ENCODE data around the gene PRELID3B.
"Not testable (repeated sequence)": the region's sequence is repeated elsewhere in the genome, so short reads cannot be mapped to it uniquely, and the experiment has no call there.

PRELID3B gene

DNA sequence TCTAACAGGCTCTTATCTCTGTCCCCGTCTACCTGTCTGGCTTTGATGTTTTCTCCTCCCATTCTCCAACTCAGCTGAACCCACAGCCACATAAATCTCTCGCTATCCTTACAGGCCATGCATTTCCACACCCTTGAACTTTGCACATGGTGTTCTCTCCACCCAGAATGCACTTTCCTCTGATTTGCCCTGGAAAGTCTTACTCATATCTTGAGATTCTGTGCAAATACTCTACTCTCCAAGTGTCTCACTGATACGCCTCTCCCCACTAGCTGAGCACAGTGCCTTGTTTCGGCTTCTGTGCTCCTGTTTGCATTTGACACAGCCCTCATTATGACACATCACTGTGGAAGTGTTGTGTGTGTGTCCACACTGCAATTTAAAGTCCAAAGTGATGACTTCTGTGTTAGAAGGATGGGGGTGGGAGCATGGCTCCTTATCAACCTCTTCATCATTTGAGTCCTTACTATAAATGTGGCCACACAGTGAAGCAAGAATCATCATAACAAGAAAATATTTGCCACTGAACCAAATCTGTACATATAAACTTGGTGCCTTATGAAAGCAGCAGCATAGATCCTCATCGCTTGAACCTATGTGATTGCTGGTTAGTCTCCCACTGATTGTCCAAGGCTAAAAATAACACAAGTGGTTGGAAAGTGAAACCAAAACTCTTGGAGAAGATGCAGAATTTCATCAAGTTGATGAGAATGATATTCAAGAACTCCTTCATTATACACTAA lies 5.5 kb upstream of the PRELID3B start:
- DNase-seq = peak; percentile 50

DNA sequence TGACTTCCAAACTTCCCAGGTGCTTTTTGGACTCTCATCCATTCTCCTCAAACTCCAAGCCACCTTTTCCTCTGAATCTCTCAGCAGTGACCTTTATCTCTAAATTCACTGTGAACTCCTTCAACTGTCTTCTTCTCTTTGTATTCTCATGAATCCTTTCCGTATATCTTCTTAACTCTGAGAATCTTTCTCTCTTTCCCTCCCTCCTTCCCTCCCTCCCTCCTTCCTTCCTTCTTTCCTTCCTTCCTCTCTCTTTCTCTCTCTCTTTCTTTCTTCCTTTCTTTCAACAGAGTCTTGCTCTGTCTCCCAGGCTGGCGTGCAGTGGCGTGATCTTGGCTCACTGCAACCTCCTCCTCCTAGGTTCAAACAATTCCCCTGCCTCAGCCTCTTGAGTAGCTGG lies 4.3 kb upstream of the PRELID3B start:
- DNase-seq = no peak

DNA sequence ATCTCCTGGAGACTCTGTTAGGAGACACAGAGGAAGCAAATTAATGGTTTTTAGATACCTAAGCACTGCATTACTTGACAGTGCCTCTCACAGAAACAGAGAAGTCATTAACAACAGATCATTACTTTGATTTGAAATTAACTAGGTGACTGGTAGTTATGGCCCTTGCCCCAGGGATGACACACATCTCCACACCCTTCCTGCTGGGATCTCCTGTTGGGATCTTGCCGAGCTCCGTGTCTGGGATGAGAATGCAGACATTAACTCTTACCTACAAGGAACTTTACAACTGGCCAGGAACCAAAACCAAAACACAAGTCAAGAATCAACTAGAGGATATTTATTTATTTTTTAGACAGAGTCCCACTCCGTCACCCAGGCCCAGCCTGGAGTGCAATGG lies 2.2 kb upstream of the PRELID3B start:
- DNase-seq = no peak

DNA sequence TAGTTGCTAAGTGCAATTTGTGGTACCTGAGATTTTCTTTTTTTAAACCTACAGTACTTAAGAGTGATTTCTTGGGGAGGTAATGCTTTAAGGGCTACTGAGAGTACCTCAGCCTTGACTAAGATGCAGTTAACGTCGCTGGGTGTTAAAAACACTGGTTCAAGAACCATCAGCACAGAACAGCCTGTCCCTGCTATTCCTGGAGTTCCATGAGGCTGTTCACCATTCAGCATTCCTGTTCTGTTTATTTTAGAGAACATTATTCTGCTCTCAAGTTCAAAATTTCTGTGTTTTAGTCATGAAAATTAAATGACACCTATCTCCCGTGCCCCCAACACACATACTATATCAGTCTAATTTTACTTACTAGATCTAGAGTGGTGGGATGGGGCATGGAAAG lies 1.7 kb upstream of the PRELID3B start:
- DNase-seq = no peak

DNA sequence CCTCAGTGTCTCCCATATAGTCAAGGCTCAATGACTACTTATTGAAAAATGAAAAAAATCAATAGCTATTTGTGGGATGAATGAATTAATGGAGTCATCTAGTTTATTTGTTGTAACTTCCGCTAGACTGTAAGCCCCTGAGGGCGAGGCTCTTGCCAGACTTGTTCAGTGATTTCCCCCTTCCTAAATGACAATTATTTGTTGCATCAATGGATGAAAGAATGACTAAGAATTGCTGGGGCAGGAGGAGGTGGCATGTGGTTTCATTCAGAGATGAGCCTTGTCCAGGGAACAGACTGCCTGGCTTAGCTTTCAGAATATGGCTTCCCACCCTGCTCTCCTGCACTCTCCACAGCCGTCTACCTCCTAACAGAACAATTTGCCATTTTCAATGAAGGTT lies 1.1 kb upstream of the PRELID3B start:
- DNase-seq = no peak

DNA sequence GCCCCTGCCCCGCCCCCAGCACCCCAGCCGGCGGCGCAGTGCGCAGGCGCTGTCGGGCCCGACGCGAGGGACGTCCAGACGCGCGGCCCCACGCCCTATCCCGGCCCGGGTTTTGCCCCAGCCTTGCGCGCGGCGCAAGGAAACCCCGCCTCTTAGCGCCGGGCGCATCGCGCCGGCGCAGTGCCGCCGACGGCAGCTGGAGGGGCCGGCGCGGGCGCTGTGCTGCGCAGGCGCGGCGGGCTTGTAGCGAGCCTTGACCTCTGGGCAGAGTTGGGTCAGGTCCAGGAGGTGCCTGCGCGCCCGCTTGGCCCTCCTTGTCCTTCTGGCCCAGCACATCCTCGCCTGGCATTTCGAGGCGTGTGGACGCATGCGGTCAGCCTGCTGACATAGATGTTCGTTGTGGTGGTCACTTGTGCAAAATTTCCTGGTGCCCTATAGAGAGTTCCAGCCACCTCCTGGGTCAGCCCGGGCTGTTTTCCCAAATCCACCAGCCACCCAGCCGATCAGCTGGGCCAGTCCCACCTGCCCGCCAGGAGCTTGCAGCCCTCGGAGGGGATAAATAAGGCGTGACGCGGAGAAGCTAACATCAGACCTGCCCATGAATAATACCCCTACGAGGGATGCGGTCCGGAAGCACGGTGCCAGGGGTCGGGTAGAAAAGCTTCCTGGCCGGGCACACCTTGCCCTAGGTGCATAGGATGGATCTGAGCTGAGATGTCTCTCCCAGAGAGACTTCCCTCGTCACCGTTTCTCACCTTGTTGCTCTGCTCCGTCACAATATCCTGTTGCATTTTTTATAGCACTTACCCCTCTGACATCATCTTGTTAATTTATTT lies 428 bp upstream of the PRELID3B start:
- DNase-seq = peak; percentile 92

DNA sequence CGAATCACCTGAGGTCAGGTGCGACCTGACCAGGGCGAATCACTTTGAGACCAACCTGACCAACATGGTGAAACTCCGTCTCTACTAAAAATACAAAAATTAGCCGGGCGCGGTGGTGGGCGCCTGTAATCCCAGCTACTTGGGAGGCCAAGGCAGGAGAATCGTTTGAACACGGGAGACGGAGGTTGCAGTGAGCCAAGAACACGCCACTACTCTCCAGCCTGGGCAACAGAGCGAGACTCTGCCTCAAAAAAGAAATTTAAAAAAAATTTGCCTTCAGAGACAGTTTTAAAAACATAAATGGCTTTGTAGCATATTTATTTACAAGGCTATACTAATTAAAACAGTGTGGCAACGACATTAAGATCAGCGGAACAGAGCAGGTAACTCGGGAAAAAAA lies 1.1 kb downstream of the PRELID3B start:
- DNase-seq = not testable (repeated sequence)

DNA sequence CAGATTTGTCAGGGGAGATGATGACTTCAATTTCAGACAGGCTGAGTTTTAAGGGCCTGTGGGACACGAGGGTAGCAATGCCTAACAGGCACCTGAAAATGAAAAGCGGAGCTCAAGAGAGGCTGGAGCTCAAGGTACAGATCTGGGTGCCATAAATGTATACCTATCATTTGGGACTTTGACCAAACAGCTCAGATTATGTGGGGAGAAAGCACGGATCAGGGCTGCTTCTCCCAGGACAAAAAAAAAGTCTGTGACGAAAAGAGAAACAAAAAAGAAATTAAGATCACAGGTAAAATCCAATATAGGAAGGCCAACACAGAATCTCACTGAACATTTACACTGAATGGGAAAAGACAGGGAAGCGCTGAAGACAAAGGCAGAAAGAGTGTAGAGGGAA lies 1.9 kb downstream of the PRELID3B start:
- DNase-seq = no peak

DNA sequence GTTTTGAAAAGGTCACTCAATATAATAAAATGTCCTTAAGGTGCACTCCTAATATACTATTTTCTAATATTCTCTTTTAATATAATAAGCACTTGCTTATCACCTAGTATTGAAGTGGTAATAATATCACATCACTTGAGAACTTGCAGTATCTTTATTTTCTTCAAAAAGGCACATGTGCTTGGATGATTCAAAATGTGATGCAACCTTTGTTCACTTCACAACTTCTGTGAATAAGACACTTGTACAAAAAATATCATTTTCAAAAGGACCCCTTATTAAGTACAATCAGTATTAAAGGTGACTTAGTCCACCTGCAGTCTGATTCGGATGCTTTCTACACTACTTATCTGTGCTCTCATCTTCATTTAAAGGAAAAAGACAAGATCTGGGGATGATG lies 3.4 kb downstream of the PRELID3B start:
- peak; percentile 30 for DNase-seq

DNA sequence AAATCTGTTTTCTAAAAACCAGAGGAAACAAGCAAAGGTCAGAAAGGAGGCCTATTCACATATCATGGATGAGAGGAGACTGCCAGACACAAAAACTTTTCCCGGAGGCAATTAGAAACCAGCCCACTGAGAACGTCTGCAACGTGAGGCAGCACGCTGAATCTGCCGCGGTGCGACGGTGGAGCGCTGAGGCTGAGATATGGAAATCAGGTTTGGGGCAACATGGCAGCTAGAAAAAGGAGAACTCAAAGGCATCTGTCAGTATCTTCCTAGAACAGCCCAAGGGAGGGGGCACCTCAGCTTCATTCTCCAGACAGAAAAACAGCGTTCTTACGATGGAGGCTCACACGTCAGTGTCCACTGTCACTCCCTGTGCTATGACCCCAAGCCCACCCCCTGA lies 5.2 kb downstream of the PRELID3B start:
- DNase-seq = no peak

DNA sequence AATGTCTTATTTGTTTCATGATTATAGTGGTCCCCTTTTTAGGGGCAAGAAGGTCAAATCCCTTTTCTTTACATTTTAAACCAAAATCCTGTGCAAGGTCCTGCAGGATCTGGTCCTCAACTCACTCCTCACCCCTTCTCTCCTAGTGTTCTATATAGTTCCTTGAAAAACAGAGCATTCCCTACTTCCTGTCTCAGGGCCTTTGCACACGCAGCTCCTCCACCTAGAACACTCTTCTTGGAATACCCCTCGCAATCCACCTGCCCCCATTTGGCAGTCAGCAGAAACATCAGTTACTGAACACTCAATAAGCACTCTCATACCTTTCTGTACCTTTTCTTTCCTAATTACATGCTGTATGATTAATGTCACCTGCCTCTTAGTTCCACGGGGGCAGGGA lies 7.2 kb downstream of the PRELID3B start:
- DNase-seq = no peak

DNA sequence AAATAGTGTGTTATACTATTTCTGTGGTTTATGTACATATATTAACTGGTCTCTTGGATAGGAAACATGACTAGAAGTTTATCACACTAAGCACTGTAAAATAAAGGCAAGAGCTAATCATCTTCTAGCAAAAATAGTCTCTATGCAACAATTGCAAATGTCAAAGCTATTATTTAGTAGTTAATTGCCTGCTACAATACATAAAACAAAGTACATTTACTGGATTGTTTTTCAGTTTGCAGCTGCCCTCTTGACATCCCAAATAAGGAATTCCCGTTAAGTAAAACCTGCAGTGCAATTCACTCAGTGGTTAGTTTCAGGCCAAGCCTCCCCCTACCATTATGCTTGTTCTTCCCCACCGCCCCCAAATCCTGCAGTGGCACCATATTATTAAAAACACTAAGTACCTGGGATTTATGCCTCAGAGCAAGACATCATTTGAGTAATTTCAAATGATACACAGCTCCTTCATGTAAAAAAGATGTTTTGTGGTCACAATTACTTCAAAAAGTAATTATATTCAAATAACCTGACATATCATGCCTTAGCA lies 8.9 kb downstream of the PRELID3B start:
- no peak for DNase-seq

DNA sequence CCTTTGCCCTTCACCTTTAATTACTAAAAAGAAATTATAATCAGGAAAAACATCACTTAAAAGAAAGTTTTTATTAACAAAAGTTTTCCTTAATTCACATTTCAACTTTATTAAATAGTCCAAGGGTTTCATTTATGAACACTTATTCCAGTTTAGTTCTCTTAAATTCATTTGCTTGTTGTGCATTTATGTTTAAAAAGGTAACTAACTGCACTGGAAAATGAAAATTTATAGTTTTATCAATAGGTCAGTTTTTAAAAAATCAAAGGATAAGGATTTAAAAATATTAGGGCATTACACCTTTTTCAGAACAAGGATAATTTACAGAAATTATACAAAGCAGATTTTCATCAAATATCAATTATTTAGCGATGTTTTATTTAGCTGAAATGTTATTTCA lies 9.5 kb downstream of the PRELID3B start:
- no peak for DNase-seq

DNA sequence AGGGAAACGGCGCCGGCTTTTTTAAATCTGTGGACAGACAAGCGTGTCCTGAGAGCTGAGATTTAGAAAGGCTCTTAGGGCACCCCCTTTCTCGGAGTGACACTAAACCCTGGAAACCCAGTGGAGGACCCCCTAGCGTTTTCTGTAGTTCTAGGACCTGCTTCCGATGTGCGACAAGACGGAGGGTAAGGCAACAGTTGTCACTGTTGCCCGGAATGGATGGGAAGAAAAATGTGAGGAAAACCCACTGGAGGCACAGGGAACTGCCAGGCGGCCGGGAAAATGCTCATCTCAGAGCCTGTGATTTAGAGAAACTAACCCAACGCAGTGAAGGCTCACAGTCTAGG lies 9.9 kb downstream of the PRELID3B start:
- DNase-seq = no peak

DNA sequence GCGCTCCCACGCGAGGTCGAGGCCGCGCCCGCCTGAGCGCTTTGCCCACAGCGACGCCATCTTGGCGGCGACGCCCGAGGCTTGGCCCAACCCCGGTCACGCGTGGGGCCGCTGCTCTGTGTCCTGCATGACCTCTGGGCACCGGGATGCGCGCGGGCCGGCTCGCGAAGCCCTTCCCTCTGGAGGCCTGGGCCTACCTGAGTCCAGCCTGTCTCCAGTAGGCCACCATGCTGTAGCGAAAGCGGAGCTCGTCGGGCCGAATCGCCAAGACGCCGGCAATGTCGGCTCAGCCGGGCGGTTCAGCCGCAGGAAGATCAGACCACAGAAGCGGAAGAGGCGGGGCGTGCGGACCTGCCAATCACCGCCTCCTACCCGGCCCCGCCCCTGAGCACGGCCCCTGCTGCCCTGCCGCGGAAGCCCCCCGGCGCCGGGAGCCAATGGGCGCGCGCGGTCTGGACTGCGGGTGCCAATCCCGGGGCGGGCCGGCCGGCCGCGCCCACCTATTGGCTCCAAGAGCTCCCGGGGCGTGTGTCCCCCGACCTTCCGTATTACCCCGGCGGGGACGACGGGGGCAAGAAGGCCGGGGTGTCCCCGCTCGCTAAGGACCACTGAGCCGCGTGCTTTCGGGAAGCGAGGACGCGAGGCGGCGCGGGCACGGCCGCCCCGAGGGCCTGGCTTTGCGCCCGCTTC lies 10.4 kb downstream of the PRELID3B start, which contains the start of gene ATP5F1E:
Gene ATP5F1E, minus strand, starts transcription at position 313 of the 690 bp plus-strand sequence. Its CDS starts 84 bp downstream, at position 229.
- DNase-seq = peak; percentile 98

DNA sequence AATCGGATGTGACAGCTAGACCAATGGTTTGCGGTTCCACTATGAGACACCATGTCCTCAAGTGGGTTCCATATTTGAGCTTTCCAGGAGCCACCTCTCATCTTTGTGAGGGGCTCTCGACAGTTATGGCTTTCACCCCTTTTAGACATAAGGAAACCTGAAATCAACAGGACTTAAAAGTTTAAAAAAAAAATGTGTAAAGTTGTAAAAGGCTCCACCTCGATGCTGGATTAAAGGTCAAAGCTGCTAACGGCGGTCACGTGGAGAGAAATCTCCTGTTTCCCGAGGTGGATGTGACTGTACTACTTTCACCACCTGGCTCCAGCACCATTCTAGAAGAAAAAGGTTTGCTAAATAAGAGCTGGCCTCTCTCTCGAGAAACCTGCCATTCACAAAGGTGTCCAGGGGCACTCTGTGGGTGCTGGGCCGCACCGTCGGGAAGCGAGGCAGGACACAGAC lies 11.0 kb downstream of the PRELID3B start:
- no peak for DNase-seq

DNA sequence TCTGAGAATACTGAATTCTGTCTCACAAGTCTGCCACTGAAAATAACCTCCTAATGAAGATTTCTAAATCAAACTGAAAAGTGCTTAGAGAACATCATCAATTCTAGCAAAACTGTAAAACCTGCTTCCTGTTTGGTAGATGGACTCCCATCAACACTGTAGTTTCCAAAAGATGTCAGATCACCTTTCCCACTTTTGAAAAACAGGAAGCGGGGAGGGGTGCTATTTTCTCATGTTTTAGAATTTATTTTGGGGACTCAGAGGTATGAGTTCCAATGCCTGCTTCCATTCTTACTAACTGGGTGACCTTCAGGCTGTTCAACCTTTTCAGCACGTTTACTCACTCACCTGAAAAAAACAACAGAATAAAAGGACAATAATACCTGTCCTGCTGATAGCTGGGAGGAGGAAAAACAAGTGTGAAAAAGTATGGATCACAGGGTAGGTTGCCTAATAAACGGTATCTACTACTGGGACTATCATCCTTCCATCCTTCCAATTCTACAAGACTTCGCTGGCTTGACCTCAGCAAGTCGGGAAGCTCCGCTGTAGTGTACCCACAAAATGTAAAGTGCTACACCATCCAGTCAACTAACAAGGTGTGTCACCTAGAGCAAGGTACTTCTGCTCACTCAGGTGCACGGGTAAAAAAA lies 11.5 kb downstream of the PRELID3B start:
- DNase-seq = no peak

DNA sequence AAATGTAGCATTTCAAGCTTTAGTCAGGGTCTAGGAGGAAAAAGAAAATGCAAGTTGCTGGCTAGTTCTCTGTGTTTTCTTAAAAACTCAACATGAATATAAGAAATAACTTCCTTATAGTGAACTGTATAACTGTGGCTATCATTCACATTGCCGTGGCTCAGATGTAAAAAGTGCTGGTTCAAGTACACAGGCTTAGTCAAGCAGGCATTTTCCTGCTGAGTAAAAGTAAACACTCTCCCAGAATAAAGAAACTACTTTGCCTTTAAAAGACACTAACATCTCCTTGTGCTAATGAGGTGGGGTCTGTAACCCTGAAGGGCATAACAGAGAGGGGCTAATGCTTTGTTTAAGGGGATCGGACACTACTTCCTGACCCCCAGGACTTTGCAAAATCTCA lies 13.8 kb downstream of the PRELID3B start:
- no peak for DNase-seq

DNA sequence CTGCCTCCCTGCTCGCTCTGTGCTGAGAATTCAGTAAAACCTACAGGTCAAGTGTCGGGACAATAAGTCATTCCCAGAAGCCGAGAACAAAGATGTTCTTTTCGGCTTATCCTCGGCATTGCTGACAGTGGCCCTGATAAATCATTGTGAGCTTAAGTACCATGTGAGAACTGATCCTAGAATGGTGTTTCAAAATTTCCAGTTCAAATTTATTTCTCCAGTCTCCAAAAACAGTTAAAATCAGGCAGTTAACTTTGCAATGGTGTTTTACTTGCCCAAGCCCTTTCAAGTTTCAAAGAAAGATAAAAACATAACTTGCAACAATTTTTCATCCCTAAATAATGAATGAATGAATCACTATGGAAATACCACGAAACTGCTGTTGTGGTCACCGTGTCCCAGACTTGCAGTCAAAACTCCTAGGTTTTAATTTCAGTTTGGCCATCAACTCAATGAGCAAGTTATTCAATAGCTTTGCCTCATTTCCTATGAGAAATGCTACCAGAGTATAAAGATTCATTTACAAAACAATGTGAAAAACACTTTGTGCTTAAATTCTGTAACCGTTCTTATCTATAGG lies 14.8 kb downstream of the PRELID3B start:
- DNase-seq = peak; percentile 54

DNA sequence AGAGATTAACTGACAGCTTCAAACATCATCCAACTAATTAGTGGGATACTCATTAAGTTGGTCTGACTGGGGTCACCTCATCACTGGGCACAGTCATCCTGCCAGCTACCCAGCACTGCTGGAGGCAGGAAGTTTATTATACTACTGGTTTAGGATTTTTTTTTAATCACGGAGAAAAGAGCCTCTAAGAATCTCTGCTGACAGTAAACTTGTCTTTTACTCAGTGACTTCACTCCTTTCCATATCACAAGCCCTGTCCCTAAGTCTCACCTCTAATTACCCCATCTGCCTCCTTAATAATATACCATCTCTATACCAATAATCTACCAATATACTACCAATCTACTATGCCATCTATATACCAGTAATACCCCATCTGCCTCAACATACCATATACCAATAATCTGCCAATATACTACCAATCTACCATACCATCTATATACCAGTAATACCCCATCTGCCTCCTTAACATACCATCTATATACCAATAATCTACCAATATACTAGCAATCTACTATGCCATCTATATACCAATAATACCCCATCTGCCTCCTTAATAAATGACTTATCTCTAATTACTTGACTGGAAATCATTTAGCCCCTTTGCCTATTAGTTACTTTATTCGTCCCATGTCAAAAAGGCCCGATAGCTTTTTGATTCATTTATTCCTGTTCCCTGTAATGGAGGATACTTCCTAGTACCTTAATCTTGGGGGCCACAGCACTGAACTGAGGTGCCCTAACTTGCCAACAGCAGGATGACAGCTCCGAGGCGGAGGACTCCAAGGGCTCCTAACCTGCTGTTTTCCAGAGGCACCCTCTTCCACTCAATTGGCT lies 15.5 kb downstream of the PRELID3B start:
- DNase-seq = no peak

DNA sequence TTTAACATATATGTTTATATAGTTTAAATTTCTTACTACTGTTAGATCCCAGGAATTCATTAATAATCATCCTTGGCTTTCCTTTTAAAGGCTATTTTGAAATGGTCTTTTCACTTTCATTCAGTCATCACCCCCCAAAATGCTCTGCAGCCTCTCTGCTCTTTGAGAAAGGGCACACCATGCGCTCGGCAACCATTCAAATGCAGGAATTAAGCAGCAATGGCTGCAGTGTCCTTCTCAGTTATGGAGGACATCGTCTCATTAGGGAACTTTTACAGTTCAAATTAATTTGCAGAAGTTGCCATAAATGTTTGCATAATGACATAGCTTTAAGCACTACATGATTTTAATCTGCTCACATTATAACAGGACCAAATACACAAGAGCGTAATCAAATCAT lies 17.1 kb downstream of the PRELID3B start:
- DNase-seq = no peak

DNA sequence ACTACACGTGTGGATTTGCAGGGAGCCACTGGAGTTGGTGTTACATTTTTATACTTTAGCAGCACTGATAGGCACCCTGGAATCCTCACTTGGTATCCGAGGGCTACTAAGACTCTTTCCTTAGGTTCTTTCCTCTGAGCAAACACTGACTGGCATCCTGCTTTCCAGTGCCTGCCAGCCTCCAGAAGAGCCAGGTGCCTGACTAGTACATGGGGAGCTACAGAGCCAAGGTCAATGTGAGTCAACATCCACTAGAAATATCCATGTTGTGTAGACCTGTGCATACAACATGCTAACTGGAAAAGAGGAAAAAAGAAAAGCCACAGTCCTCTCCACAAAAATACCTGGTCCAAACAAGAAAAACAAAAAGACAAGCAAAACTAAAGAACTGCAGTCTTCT lies 17.5 kb downstream of the PRELID3B start:
- DNase-seq = no peak

Data from HCEC 1CT (cell line).